GM18907 (cell line): ENCODE measurements around the gene DOCK7.
"Not testable (repeated sequence)": the region's sequence is repeated elsewhere in the genome, so short reads cannot be mapped to it uniquely, and the experiment has no call there.

Experiments used
- ATAC-seq: cut with Tn5 transposase; IDR thresholded peaks from one replicate; pipeline ENCODE4 v1.9.1; 2021; ENCODE audit warnings: mild to moderate bottlenecking, moderate library complexity; ENCODE audit not compliant: unreplicated experiment

The DOCK7 gene

GRCh38 chr1:62698161-62698560 is 10.0 kb upstream of the DOCK7 start:
- not testable (repeated sequence) for ATAC-seq

GRCh38 chr1:62694479-62694878 is 6.3 kb upstream of the DOCK7 start:
- not testable (repeated sequence) for ATAC-seq

GRCh38 chr1:62693123-62693522 is 4.9 kb upstream of the DOCK7 start:
- no peak for ATAC-seq

- no peak for ATAC-seq
Measured at GRCh38 chr1:62691062-62691844, 3.1 kb upstream of the DOCK7 start.

GRCh38 chr1:62689524-62689923 is 1.3 kb upstream of the DOCK7 start:
- no peak for ATAC-seq

- no peak for ATAC-seq
Measured at GRCh38 chr1:62688687-62689085, 500 bp upstream of the DOCK7 start.

GRCh38 chr1:62687421-62687902 is 724 bp downstream of the DOCK7 start:
- peak; percentile 44 for ATAC-seq

- no peak for ATAC-seq
Measured at GRCh38 chr1:62686822-62687221, 1.4 kb downstream of the DOCK7 start.

- ATAC-seq, result no peak
Measured at GRCh38 chr1:62685431-62685859, 2.7 kb downstream of the DOCK7 start.

GRCh38 chr1:62682531-62682930 is 5.7 kb downstream of the DOCK7 start:
- ATAC-seq, result no peak

GRCh38 chr1:62680992-62681391 is 7.2 kb downstream of the DOCK7 start:
- ATAC-seq, result not testable (repeated sequence)

- not testable (repeated sequence) for ATAC-seq
Measured at GRCh38 chr1:62677822-62678221, 10.4 kb downstream of the DOCK7 start.

GRCh38 chr1:62676611-62677356 is 11.4 kb downstream of the DOCK7 start:
- no peak for ATAC-seq

GRCh38 chr1:62673629-62674028 is 14.6 kb downstream of the DOCK7 start:
- ATAC-seq, result no peak

- no peak for ATAC-seq
Measured at GRCh38 chr1:62672029-62672428, 16.2 kb downstream of the DOCK7 start.

GRCh38 chr1:62654744-62655143 is 33.4 kb downstream of the DOCK7 start:
- ATAC-seq, result no peak

- ATAC-seq, result no peak
Measured at GRCh38 chr1:62652387-62652786, 35.8 kb downstream of the DOCK7 start.

GRCh38 chr1:62643283-62643682 is 44.9 kb downstream of the DOCK7 start:
- no peak for ATAC-seq

GRCh38 chr1:62637392-62638105 is 50.6 kb downstream of the DOCK7 start:
- no peak for ATAC-seq

- no peak for ATAC-seq
Measured at GRCh38 chr1:62628506-62628905, 59.7 kb downstream of the DOCK7 start.

GRCh38 chr1:62625415-62625814 is 62.8 kb downstream of the DOCK7 start:
- peak; percentile 58 for ATAC-seq
